Esophagus muscularis mucosa (tissue), 3 donors: Measurements from ENCODE around the gene ABCG2.

ENCODE experiments used
- CTCF ChIP-seq, 3 experiments: fragments of 200-600 bp in 2 of 3; fragments of 450-650 bp in 1 of 3; sonication (generic) in 2 of 3; IDR thresholded peaks; one replicate each; pipeline ENCODE4 v1.5.1; 2017 to 2019; ENCODE audit warnings: antibody characterized with exemption in 3 of 3, mild to moderate bottlenecking in 2 of 3, moderate library complexity in 1 of 3
- EP300 ChIP-seq: sonication (generic); formaldehyde crosslinking; IDR thresholded peaks from one replicate; pipeline ENCODE4 v1.6.1; 2017; ENCODE audit warnings: antibody characterized with exemption

DNA sequence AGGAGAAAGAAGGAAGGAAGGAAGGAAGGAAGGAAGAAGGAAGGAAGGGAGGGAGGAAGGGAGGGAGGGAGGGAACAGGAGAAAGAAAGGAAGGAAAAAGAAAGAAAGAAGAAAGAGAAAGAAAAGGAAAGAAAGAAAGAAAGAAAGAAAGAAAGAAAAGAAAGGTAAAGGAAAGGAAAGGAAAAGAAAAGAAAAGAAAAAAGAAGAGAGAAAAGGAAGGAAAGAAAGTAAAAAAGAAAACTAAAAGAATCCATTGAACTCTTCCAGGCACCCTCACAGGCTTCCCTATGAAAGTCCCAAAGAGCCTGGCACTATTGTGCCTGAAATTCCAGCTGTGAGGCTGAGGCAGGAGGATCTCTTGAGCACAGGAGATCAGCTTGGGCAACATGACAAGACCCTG, 11.5 kb downstream of the ABCG2 start:
- no peak for TF ChIP-seq EP300
- no peak for TF ChIP-seq CTCF (IDR thresholded peaks at IDR 0.05)
